ENCODE measurements around the gene HIC2.
"Not testable (repeated sequence)": the region's sequence is repeated elsewhere in the genome, so short reads cannot be mapped to it uniquely, and the experiment has no call there.

DNA sequence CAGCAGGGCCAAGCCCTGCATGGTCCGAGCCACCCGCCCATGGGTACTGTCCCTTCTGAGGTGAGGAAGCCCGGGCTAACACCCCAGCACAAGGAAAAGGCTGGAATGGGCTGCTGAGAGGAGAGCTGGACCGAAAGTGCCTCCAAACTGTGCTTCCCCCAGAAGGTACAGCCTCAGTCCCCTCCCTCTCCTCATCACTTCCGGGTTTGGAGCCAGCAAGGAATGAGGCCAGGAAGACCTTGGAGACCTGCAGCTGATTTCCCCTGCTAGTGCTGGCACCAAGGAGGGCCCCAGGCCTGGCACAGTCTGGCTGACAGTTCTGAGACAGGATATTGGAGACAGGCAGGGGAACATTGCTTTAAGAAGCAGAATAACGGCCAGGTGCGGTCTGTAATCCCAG lies 81.3 kb downstream of the HIC2 start:
- not testable (repeated sequence) for TF ChIP-seq POLR2A, CTCF (IDR thresholded peaks at IDR 0.05)
